SW 1271 (cell line): Measurements from ENCODE around the gene HRG.
"Not testable (repeated sequence)": the region's sequence is repeated elsewhere in the genome, so short reads cannot be mapped to it uniquely, and the experiment has no call there.

Experiments
- DNase-seq, 2 experiments: peaks; one replicate each; lab custom pipeline; 2025; lab: John Stamatoyannopoulos, UW

HRG gene, protein sequence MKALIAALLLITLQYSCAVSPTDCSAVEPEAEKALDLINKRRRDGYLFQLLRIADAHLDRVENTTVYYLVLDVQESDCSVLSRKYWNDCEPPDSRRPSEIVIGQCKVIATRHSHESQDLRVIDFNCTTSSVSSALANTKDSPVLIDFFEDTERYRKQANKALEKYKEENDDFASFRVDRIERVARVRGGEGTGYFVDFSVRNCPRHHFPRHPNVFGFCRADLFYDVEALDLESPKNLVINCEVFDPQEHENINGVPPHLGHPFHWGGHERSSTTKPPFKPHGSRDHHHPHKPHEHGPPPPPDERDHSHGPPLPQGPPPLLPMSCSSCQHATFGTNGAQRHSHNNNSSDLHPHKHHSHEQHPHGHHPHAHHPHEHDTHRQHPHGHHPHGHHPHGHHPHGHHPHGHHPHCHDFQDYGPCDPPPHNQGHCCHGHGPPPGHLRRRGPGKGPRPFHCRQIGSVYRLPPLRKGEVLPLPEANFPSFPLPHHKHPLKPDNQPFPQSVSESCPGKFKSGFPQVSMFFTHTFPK

DNA sequence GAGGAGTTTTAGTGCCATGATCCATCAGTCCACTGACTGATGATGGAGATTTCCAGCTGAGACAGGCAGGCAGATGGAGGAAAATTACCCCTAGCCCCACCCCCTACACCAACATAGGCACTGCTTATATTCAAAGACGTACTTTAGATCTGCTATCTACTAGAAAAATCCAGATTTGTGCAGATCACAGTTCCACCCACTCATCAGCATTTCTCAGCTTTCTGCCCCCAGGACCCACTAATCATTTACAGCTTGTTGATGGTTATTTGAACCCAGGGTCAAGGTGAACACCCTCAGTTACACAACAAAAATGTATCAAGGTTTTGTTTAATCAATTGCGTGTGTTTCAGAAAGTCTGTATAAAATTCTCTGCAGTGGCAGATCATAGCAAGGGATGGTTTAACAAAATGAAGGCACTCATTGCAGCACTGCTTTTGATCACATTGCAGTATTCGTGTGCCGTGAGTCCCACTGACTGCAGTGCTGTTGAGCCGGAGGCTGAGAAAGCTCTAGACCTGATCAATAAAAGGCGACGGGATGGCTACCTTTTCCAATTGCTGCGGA, at the start of gene HRG:
Gene HRG (plus strand): TSS at position 390 of the 564 bp plus-strand sequence. CDS start 18 bp downstream, at position 408.
- DNase-seq, result no peak

DNA sequence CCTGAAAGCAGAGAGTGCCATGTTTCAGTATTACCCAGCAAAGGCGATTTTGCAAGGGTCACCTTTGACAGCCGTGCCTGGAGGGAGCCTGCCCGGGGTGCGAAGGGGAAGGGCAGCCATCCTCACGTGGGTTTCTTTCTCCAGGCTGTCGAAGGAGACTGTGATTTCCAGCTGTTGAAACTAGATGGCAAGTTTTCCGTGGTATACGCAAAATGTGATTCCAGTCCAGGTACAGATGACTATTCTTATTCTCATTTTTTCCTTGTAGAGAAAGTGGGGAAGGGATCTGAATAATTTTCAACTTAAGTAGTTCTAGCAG, 49.6 kb upstream of the HRG start:
- no peak for DNase-seq

DNA sequence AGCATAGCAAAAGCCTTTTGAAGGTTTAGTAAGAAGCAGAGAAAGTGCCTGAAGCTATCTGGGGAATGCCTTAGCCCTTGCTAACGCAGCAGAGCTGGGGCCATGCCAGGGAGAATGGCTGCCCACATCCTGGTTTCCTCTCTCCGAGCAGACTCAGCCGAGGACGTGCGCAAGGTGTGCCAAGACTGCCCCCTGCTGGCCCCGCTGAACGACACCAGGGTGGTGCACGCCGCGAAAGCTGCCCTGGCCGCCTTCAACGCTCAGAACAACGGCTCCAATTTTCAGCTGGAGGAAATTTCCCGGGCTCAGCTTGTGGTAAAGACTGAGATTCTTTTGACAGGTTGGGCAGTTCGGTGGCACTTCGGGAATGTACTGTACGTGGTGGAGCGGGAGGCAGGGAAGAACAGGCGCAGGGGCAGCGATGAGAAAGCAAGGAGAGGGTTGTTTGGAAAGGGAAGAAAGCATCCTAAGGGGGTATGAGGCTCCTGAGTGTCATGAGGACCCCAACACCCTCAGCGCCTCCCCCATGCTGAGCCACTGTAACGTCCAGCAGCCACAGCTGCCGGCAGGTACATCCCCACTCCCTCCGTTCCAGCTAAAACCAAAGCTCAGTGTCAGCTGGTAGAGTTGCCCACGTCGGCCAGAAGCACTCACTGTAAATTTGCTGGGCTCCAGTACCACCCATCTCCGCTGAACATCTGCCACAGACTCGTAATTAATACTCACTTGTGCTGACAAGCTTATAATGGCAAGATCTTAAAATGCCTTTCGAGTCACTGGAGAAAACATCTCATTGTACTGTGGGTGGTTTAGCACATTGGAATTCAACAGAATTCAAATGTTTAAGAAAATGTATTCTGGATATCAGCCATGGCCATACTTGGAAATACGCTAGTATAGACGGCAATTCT, 48.5 kb upstream of the HRG start:
- DNase-seq, result peak; percentile 73 to 90

- DNase-seq, result no peak
Measured at GRCh38 chr3:186618318-186618938, 47.4 kb upstream of the HRG start.

- DNase-seq, result no peak
Measured at GRCh38 chr3:186619787-186620212, 46.0 kb upstream of the HRG start.

- no peak for DNase-seq
Measured at GRCh38 chr3:186620213-186621092, 45.4 kb upstream of the HRG start.

DNA sequence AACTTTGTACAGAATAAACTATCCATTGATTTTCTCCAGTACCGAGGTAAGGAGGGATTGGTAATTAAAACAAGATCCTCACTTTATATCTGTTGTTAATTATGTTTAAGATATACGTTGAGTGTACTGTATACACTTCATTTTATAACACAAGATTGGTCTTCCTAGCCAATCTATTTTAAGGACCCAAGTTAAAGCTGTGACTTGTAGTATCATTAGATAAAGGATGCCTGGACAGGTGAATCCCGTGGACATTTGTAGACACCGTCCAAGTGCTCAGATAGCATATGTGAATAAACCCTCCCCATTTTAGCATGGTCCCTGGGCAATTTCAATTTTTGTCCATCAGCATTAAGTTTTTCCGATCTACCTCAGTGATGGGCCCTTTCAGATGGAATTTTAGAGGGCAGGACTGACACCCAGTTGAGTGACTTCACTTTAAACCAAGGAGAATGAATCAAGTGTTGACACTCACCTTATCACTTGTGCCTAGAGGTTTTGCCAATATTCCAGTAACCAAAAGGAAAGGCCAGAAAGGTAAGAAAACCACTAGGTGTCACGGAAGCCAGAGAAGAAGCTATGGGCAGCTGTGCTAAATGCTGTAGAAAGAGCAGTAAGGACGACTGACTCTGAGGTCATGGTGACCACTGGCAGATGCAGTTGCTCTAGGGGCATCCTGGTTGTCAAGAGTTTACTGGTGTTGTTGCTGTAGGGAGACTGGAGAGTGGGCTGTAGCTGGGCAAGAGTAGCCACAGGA, 43.7 kb upstream of the HRG start:
- no peak for DNase-seq

DNA sequence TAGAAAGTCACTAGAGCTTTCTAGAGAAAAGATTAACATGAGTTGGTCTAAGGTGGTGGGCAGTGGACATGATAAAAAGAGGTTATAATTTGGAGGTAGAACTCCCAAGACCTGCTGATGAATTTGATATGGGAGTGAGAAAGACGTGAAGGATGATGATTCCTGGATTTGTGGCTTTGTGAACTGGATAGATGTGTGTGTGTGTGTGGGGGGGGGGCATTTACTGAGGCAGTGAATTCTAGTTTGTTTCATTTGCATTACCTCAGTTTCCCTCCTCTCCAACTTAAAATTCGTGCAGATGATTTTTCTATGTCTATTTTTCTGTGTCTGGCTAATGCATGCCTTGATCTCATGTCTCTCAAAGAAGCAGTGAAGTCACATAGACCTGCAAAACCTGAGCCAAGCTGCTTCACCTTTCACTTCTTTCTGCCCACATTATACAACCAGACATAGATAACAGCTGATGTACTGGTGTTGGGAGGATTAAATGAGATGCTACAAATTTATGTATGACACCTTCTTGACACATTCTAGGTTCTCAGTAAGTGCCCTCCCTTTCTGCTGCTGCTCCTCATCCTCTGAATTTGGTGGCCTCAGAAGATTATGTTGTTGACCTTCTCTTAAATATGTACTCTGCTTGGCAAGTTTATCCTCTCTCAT, 43.0 kb upstream of the HRG start:
- no peak for DNase-seq

GRCh38 chr3:186624598-186624997, 41.2 kb upstream of the HRG start:
- DNase-seq, result no peak

DNA sequence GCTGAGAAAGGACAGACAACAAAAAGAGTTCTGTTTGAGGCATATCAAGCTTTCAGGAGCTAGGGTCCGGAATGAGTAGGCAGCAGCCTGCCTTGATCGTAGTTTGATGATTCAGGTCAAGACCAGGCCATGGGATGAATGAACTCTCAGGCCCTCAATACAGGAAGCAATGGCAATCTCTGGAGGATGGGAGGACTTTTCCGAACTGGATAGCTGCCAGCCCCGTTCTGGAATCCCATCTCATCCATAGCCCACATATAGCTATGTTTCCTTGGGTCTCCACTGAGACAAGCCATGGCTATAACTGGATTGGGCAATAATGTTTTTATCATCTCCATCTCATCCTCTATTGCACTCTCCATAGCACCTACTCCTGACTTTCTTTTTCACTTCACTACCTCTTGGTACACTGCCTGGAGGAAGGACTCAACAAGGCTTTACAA, 40.2 kb upstream of the HRG start:
- DNase-seq, result no peak

GRCh38 chr3:186626254-186626847, 39.5 kb upstream of the HRG start:
- DNase-seq, result no peak

- no peak for DNase-seq
Measured at GRCh38 chr3:186627852-186628414, 37.9 kb upstream of the HRG start.

DNA sequence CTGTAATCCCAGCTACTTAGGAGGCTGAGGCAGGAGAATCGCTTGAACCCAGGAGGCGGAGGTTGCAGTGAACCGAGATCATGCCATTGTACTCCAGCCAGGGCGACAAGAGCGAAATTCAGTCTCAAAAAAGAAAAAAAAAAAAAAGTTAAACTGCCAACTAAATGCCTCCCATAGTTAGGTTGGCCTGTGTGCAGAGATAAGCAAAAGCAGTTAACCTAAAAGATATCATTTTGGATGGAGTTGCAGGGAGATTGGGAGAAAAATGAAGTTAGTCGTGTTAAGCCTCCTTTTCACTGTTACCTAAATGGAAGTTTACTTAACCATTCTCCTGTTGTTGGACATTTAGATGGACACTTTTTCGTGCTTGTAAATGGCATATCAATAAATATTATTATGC, 37.1 kb upstream of the HRG start:
- DNase-seq, result no peak

DNA sequence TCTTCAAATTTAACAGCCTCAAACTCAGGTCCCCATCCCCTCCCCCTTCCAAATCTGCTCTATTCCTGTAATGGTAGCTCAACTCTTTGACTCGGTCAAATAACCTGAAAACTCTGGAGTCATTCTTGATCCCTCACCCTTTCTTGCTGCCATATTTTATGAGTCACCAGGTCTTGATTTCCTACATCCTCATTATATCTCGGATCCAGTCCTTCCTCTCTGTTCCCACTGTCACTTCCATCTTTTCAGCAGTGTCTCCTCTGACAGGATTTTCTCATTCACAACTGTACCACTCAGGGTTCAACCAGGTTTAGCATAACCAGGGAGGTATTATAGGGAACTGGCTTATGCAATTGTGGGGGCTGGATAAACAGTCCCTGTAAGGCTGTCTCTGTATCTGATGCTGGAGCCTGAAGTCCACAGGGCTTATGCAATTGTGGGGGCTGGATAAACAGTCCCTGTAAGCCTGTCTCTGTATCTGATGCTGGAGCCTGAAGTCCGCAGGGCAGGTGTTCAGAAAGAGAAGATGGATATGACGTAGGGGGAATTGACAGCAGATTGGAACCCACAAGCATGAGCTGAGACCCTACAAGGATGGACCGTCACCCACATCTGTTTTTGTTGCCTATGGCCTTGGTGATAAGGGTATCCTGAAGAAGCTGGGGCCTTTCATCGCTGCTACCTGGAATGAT, 34.7 kb upstream of the HRG start:
- no peak for DNase-seq

GRCh38 chr3:186633481-186633880, 32.3 kb upstream of the HRG start:
- DNase-seq, result no peak

DNA sequence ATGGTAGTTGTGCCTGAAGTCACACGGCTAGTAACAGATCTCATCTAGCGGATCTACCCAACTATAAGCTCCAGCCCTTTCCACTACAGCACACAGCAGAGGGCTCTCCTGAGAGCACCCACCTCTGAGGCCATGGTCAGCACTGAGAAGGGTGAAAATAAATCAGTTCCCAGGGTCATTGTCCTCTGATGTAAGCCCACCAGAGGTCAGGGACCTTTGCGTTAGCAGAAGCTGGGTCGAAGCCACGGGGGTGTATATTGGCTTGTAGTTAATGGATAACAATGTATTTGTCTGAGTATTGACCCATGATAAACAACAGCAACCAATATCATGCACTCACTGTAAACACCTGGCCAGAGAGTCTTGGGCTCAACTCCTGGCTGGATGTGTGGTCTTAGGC, 31.6 kb upstream of the HRG start:
- DNase-seq, result not testable (repeated sequence)

- DNase-seq, result no peak
Measured at GRCh38 chr3:186635532-186635931, 30.3 kb upstream of the HRG start.

DNA sequence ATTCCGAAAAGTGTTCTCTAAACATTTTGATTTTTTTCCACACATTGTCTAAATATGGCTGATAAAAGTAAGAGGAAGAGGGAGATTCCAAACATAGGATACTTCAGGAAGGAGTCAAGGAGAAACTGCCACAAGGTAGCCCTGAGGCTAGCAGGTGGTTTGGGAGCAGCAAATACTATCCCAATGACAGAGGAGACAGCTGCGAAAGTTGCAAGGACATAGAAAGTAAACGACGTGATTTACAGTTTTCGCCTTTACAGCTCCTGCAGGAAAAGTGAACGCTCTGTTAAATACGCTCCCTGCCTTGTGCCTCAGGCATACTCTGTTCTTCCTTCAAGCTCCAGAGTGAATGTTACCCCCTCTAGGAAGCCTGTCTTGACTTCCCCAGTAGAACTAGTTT, 29.3 kb upstream of the HRG start:
- no peak for DNase-seq
